GM12875 (cell line): ENCODE results near the gene COL4A5.

Source experiments
- H3K4me3 ChIP-seq: one replicate; pipeline ENCODE4 v1.5.1; 2011; ENCODE audit warnings: low read depth, low read length, control low read depth
- CTCF ChIP-seq: IDR thresholded peaks from 2 replicates; pipeline ENCODE4 v1.5.1; 2011; ENCODE audit warnings: low read depth, mild to moderate bottlenecking, control low read depth, inconsistent platforms, low read length, moderate library complexity, borderline replicate concordance; ENCODE audit not compliant: insufficient read depth

The COL4A5 gene

DNA sequence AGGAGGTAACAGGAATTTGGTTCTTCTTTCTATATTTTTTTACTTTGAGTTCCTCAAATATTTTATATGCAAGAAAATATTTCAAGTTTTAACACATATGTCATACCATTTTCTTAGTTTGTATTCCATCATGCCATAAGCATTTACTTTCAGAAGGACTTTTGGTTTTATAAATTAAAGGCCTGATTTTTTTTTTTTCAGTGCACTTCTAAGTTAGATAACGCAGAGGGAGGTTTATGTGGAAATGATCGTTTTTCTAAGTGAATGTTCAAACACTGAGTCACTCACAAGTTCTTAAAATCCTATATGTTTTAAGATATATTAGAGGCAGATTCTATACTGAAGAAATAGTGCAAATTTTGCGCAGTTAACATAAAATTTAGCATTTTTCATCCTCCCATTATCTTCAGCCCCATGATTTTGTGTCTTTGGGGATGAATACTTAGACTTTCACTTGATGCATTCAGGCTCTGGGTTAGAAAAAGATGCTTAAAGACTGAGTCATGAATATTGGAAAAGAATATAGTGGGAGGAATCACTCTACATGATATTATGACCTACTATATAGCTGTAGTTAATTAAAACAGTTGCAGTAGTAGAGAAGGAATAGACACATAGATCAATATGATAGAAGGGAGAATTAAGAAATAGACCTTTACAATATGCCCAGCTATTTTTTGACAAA, 54.9 kb downstream of the COL4A5 start:
- TF ChIP-seq CTCF, result no peak
- no peak overlapping the region for H3K4me3 ChIP-seq

GRCh38 chrX:108511721-108512120, 72.1 kb downstream of the COL4A5 start:
- H3K4me3 ChIP-seq, result no peak overlapping the region
- no peak for TF ChIP-seq CTCF

GRCh38 chrX:108516184-108516583, 76.5 kb downstream of the COL4A5 start:
- no peak overlapping the region for H3K4me3 ChIP-seq
- TF ChIP-seq CTCF, result no peak

GRCh38 chrX:108527724-108528123, 88.1 kb downstream of the COL4A5 start:
- no peak overlapping the region for H3K4me3 ChIP-seq
- TF ChIP-seq CTCF, result no peak

DNA sequence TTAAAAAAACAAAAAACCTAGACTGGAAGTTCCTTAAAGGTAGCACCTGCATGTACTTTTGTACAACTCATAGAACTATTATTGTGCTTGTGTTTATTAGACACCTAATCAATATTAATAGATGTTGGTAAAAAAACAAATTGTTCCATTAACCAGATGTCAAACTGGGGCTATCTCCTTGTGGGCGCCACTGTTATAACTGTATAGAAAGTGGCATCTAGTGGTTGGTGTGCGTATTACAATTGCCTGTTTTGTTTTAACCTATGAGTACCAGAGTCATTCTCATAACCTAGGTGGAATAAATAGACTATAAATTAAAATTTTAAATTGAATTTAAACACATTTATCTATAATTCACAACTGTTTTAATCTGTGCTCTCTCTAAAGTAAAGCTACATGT, 97.4 kb downstream of the COL4A5 start:
- H3K4me3 ChIP-seq, result no peak overlapping the region
- peak; percentile 57; the same call in 1 of the 2 replicates for TF ChIP-seq CTCF

DNA sequence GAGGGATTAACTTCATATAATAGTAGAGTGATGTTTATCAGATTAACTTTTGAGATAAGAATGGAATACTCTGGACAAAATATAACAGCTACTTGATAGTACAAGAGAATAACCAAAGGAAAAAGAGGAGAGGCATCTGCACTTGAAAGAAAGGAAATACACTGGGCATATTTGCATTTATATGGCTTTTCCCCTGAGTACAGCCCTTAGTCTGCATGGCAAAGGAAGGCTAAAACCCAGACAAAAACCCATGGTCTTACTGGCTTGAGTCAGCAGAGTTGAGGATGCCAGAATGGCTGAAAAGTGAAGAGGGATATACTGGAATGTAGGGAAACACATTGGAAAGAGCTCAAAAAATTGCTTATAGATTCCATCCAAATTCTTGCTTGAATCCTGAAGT, 101.6 kb downstream of the COL4A5 start:
- no peak overlapping the region for H3K4me3 ChIP-seq
- no peak for TF ChIP-seq CTCF

DNA sequence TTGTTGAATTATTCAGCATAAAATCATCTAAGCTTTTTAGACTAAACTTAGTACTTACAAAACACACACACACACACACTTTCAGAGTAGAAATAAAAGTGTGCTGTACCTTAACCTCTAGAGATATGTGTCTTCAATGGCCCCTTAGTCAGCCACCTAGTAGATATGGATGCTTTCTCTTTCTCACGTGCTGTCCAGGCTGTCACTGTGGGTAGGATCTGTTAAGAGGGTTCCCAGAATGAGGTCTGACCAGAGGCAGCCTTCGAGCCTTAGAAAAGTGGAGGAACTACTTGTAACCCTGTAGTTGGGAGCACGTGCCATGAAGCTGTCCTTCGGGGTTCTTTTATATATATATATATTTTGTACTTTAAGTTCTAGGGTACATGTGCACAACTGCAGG, 117.9 kb downstream of the COL4A5 start:
- no peak for TF ChIP-seq CTCF
- no peak overlapping the region for H3K4me3 ChIP-seq
